ENCODE results near the gene MTARC1. TPM values are rescaled to one million over a fixed set of nuclear protein-coding genes. Genes with fewer than 3 reads are reported as not detected.

The MTARC1 gene
- total RNA-seq, 1 donor from 2014 or later = 1.8 TPM

DNA sequence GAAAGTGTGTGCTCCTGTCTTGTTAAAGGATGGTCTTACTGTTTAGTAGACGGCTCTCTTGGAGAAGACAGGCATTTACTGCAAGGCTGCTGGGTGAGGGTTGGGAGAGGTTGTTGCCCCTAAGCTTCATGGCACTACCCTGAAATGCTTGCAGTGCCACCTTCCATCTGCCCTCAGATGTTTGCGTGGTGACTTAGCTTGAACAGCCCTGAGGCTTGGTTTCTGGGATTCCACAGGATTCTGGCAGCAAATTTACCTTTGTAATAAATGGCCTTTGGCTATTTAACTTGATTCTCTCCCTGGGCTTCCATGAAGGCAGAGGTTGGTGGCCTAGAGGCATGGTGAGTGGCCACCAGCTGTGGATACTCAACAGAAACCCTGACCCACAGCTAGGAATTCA, 11.6 kb downstream of the MTARC1 start:
- Mint-ChIP-seq H3K4me3 (ENCODE audit: unreplicated experiment) (no peak overlapping the region), H3K9me3 (ENCODE audit: unreplicated experiment) (no peaks in the 10 kb centered on the region), H3K27ac (ENCODE audit: unreplicated experiment) (no peak overlapping the region), H3K27me3 (ENCODE audit: unreplicated experiment) (no peaks in the 10 kb centered on the region), H3K4me1 (ENCODE audit: unreplicated experiment) (peaks cover 2% of the 10 kb centered on the region), H3K36me3 (ENCODE audit: unreplicated experiment) (no peaks in the 10 kb centered on the region)
- TF ChIP-seq, protein P1, sequence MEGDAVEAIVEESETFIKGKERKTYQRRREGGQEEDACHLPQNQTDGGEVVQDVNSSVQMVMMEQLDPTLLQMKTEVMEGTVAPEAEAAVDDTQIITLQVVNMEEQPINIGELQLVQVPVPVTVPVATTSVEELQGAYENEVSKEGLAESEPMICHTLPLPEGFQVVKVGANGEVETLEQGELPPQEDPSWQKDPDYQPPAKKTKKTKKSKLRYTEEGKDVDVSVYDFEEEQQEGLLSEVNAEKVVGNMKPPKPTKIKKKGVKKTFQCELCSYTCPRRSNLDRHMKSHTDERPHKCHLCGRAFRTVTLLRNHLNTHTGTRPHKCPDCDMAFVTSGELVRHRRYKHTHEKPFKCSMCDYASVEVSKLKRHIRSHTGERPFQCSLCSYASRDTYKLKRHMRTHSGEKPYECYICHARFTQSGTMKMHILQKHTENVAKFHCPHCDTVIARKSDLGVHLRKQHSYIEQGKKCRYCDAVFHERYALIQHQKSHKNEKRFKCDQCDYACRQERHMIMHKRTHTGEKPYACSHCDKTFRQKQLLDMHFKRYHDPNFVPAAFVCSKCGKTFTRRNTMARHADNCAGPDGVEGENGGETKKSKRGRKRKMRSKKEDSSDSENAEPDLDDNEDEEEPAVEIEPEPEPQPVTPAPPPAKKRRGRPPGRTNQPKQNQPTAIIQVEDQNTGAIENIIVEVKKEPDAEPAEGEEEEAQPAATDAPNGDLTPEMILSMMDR (IDR thresholded peaks at IDR 0.05) = no peak
- DNase-seq (ENCODE audit: extremely low spot score, unreplicated experiment) = peak; percentile 19

DNA sequence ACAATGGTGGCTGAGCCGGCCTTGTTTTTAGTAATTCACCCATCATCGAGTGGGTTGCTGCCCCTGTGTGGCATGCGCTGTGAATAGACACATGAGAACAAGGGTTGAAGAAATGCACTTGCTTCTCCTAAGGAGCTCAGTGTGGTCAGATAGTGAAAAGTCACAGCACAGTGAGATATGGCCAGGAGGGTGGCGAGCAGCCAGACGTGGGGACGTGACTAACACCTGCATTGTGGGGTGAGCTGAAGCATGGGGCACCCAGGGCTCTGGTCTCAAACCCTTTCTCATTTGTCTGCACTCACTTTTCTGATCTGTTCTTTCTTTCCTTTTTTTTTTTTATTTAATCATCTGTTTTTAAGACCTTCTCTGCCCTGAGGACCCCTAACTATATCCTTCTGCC, 13.5 kb downstream of the MTARC1 start:
- Mint-ChIP-seq H3K4me1 (ENCODE audit: unreplicated experiment) (peaks cover 13% of the 10 kb centered on the region), H3K27ac (ENCODE audit: unreplicated experiment) (no peak overlapping the region), H3K4me3 (ENCODE audit: unreplicated experiment) (no peak overlapping the region), H3K36me3 (ENCODE audit: unreplicated experiment) (no peaks in the 10 kb centered on the region), H3K9me3 (ENCODE audit: unreplicated experiment) (no peaks in the 10 kb centered on the region), H3K27me3 (ENCODE audit: unreplicated experiment) (no peaks in the 10 kb centered on the region)
- peak; percentile 44 for DNase-seq (ENCODE audit: extremely low spot score, unreplicated experiment)
- TF ChIP-seq, protein P1 (IDR thresholded peaks at IDR 0.05) = no peak

DNA sequence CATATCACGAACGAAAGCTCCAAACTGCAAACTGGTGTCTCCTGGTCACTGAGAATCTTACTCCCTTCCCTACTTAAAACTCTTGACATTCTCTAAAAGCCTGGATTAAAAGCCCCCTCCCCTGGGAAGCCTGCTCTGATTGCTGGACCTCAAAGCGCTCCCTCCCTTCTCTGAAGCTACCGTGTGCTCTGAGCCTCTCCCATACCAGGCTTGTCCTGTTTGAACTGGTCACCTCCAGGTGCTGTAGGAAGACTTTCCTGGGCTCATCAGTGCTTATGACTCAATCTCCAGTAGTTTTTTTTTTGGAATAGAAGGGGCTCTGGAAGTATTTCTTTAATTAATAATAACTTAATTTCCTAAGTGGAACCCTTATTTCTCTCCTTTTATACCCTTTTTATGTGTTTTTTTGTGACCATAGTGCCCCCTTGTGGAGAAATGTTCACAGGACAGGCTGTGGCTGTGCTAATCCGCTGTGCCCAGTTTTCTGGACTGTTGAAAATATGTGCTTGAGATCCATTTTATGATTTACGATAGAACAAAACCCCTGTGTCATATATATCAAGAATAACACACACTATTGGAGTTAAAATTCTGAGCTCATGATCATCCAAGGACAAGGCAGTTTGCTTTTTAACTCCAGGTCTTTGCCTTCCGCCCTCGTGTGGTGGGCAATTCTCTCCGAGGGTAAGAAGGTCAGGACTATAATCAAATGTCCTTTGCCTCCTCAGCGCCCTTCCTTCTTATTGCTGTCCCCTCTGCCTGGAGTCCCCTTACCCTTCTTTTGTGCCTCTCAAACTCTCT, 16.9 kb downstream of the MTARC1 start:
- no peak overlapping the region for H3K4me3 Mint-ChIP-seq (ENCODE audit: unreplicated experiment)
- peak overlapping the region; percentile 43 for H3K27ac Mint-ChIP-seq (ENCODE audit: unreplicated experiment)
- DNase-seq (ENCODE audit: extremely low spot score, unreplicated experiment) = peak; percentile 62
- H3K9me3 Mint-ChIP-seq (ENCODE audit: unreplicated experiment) = no peaks in the 10 kb centered on the region
- H3K27me3 Mint-ChIP-seq (ENCODE audit: unreplicated experiment) = no peaks in the 10 kb centered on the region
- TF ChIP-seq, protein P1 (IDR thresholded peaks at IDR 0.05) = peak; percentile 78
- peaks cover 23% of the 10 kb centered on the region for H3K4me1 Mint-ChIP-seq (ENCODE audit: unreplicated experiment)
- no peaks in the 10 kb centered on the region for H3K36me3 Mint-ChIP-seq (ENCODE audit: unreplicated experiment)

DNA sequence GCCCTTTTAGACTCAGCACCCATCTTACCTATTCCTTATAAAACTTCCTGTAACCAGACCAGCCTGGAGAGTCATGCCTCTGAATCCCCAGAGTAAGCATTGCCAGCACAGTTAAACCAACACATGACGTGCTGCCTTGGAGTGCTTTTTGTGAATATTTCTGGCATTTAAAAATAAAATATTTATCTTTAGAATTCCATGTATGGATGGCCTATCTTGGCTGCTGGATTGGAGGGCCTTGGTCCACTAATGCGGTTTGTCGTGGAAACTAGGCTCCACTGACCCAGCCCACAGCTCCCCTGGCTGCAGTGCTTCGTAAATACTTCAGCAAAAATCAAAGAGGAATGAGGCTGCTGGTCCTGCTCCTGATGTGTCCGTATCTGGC, 17.5 kb downstream of the MTARC1 start:
- peak overlapping the region; percentile 43 for H3K27ac Mint-ChIP-seq (ENCODE audit: unreplicated experiment)
- no peaks in the 10 kb centered on the region for H3K27me3 Mint-ChIP-seq (ENCODE audit: unreplicated experiment)
- DNase-seq (ENCODE audit: extremely low spot score, unreplicated experiment) = peak; percentile 66
- TF ChIP-seq, protein P1 (IDR thresholded peaks at IDR 0.05) = peak; percentile 16
- peaks cover 29% of the 10 kb centered on the region for H3K4me1 Mint-ChIP-seq (ENCODE audit: unreplicated experiment)
- H3K36me3 Mint-ChIP-seq (ENCODE audit: unreplicated experiment) = no peaks in the 10 kb centered on the region
- no peak overlapping the region for H3K4me3 Mint-ChIP-seq (ENCODE audit: unreplicated experiment)
- no peaks in the 10 kb centered on the region for H3K9me3 Mint-ChIP-seq (ENCODE audit: unreplicated experiment)

DNA sequence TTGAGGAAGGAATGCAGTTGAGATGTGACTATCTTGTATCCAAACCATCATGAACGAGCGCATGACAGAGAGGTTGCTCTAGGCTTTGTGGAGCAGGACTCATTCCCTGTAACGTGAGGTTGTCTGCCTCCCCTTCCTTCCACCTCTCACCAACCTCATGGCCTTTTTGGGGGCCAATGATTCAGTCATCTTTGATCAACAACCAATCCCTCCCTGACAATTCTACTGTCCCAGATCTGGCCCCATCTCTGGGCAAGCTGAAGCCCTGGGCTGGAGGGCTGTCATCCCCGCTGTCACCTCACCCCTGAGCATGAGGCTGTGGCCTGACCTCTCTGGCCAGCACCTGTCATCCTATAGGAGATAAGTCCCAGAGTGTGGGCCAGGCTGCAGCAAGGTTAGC, 19.7 kb downstream of the MTARC1 start:
- H3K4me1 Mint-ChIP-seq (ENCODE audit: unreplicated experiment) = peaks cover 36% of the 10 kb centered on the region
- TF ChIP-seq, protein P1 (IDR thresholded peaks at IDR 0.05) = no peak
- H3K36me3 Mint-ChIP-seq (ENCODE audit: unreplicated experiment) = peaks cover 2% of the 10 kb centered on the region
- no peak overlapping the region for H3K27ac Mint-ChIP-seq (ENCODE audit: unreplicated experiment)
- H3K4me3 Mint-ChIP-seq (ENCODE audit: unreplicated experiment) = no peak overlapping the region
- no peaks in the 10 kb centered on the region for H3K27me3 Mint-ChIP-seq (ENCODE audit: unreplicated experiment)
- peak; percentile 57 for DNase-seq (ENCODE audit: extremely low spot score, unreplicated experiment)
- no peaks in the 10 kb centered on the region for H3K9me3 Mint-ChIP-seq (ENCODE audit: unreplicated experiment)
